T-helper 2 cell (primary cell): ENCODE results near the gene PWWP2B.
A peak's percentile ranks its signal among the peaks of the same experiment; 100 is the strongest.

ENCODE experiments used
- DNase-seq, 5 experiments: peaks; one replicate each; pipeline versions ENCODE4 v3.0.0 to v3.0.0-alpha.2; 2012 to 2022
- total RNA-seq, 2 donors: gene quantifications; one replicate each; lab custom pipeline; 2026; lab: John Stamatoyannopoulos, UW

The PWWP2B gene
- 7.7 to 23.4 reads per million in 2 donors for total RNA-seq

DNA sequence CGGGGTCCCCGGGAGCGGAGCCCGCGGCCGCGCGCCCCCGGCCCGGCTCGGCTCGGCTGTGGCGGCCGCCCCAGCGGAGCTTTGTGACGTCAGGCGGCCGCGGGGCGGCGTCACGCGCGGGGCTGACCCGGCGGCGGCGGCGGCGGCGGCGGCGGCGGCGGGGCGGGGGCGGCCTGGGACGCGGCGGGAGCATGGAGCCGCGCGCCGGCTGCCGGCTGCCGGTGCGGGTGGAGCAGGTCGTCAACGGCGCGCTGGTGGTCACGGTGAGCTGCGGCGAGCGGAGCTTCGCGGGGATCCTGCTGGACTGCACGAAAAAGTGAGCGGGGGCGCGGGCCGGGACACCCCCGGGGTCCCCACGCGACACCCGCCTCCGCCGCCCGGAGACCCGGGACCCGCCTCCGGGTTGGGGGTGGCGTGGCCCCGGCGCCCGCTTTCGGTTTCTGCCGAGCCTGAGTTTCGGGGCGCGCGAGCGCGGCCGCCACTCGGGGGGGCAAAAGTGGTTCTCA is at the start of gene PWWP2B:
Gene PWWP2B, plus strand, starts transcription at position 165 of the 506 bp plus-strand sequence. Its CDS starts 27 bp downstream, at position 192.
- DNase-seq: peak; percentile 32 to 60 (median 53)

GRCh38 chr10:132347211-132347930 is 49.6 kb upstream of the PWWP2B start:
- no peak for DNase-seq

- DNase-seq: no peak
Measured at GRCh38 chr10:132347931-132348267, 49.1 kb upstream of the PWWP2B start.

GRCh38 chr10:132349766-132350165 is 47.2 kb upstream of the PWWP2B start:
- no peak for DNase-seq

DNA sequence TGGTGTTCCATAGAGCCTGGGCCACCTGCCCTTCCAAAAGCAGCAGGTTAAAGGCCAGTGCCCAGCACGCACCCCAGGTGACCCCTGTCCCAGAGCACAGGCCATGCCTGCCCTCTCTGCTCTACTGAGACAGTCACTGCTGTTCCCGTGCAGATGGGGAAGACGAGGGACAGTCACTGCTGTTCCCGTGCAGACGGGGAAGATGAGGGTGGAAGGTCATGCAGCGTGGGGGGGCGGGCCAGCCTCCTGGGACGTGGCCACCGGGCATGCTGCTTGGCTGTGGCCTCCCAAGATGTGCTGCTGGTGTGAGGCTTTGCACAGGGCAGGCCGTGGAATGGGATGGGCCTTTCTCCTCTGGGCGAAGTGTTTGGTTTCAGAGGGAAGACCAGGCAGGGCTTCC is 46.6 kb upstream of the PWWP2B start:
- no peak for DNase-seq

GRCh38 chr10:132350946-132351345 is 46.1 kb upstream of the PWWP2B start:
- DNase-seq: no peak

GRCh38 chr10:132351611-132352010 is 45.4 kb upstream of the PWWP2B start:
- DNase-seq: no peak

DNA sequence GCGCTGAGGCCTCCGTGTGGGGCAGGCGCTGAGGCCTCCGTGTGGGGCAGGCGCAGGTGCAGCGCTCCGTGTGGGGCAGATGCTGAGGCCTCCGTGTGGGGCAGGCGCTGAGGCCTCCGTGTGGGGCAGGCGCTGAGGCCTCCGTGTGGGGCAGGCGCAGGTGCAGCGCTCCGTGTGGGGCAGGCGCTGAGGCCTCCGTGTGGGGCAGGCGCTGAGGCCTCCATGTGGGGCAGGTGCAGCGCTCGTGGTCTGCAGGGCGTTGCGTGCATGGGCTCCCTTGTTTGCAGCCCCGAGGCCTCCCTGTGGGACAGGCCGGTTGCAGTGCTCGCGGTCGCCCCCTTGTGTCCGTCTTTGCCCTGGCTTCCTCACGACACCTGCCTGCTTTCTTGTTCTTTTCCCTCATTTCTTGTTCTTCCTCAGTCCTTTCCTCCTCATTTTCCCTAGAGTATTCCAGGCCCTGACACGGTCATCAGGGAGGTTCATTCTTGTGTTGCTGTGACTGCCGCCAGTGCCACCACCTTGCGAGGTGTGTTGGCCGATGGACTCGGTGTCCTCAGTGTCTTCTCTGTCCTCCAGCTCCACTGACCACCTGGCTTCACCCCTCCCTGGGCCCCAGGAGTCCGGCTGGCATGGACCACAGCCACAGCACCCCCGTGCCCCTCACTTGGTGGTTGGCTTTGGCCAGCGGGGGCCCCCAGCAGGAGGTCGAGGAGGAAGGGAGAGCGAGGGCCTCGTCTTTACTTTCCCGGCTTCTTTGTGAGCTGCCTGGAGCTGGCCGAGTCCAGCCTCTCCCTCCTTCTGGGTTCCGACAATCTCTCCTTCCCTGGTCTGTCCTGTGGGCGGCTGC is 44.3 kb upstream of the PWWP2B start:
- peak; percentile 40 to 65 (median 58) for DNase-seq

DNA sequence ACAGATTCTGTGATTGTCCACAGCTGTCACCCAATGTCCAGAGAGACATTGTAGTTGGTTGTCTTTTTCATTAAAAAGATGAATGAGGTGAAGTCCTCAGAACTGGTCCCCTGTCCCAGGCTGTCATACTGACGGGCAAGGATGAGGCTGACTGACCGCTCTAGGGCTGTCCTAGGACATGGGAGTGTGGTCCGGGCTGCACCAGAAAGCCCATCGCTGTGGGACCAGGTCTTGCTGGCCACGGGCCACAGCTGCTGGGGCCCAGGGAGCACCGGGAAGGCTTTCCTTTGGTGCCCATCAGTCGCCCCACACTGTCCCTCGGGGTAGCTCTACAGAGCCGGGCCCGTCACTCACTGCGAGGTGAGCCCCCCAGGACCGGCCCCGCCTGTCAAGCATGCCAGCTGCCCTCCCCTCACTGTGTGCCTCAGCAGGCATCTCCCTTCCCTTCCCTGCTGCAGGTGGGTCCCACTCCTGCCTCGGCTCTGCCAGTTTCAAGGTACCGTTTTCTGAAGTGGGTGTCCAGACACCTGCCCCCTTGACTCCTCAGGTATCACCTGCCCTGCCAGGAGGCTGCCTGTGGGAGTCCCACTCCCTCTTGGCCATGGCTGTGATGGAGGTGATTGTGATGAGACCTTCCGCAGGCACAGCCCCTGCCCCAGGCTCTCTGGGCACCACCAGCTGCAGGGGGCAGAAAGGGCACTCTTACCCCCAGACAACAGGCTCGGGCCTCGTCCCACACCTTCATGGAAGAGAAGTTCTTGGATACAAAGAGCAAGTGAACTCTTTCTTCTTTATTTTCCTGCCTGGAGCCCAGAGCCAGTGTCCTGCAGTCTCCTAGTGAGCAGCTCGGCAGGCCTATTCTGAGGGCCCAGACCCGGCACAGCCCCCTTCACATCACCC is 43.3 kb upstream of the PWWP2B start:
- DNase-seq: no peak

- no peak for DNase-seq
Measured at GRCh38 chr10:132354356-132355094, 42.5 kb upstream of the PWWP2B start.

GRCh38 chr10:132355297-132355696 is 41.7 kb upstream of the PWWP2B start:
- DNase-seq: no peak

DNA sequence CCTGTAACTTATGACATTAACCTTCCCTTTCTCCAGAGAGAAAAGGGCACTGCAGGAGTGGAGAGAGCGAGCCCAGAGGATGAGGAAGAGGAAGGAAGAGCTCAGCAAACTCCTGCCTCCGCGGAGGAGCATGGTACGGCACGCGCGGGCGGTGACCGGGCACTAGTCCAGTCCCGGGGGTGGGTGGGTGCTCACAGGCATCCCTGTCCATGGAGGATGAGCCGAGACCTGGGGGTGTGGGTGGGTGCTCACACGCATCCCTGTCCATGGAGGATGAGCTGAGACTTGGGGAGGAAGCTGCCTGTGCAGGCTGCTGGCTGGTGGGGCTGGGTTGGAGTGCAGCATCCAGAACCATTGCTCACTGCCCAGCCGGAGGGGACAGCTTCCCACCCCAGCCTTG is 41.2 kb upstream of the PWWP2B start:
- no peak for DNase-seq

- DNase-seq: no peak
Measured at GRCh38 chr10:132356621-132357195, 40.3 kb upstream of the PWWP2B start.

- no peak for DNase-seq
Measured at GRCh38 chr10:132357286-132358058, 39.5 kb upstream of the PWWP2B start.

DNA sequence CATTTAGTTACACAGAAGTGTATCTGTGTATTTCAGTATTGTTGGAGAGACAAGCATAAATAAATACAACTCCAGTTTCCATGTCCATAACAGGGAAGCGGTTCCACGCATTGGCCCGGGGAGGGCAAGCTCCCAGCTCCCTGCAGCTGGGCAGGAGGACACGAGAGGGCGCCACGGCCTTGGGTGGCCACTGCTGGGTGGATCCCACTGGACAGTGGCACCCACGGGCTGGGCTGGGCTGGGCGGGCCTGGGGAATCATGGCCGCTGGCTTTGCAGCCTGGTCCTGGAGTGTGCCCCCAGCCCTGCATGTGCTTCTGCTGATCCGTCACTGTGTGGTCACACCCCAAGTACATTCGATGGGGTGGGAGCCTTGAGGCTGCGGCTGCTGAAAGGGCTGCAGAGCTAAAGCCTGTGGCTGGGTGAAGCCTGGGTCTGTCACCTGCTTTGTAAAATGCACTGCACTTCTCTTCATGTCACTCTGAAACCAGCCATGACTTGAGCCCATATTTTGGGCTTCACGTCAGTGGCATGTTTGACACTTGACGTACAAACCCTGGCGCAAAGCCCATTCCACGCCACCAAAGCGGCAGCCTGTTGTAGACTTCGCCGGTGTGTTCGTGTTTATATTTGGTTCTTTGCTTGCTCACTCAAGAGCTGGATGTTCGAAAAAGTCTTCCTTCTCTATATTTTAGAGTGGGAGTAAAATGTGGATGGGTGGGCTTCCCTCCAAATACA is 37.5 kb upstream of the PWWP2B start:
- no peak for DNase-seq

DNA sequence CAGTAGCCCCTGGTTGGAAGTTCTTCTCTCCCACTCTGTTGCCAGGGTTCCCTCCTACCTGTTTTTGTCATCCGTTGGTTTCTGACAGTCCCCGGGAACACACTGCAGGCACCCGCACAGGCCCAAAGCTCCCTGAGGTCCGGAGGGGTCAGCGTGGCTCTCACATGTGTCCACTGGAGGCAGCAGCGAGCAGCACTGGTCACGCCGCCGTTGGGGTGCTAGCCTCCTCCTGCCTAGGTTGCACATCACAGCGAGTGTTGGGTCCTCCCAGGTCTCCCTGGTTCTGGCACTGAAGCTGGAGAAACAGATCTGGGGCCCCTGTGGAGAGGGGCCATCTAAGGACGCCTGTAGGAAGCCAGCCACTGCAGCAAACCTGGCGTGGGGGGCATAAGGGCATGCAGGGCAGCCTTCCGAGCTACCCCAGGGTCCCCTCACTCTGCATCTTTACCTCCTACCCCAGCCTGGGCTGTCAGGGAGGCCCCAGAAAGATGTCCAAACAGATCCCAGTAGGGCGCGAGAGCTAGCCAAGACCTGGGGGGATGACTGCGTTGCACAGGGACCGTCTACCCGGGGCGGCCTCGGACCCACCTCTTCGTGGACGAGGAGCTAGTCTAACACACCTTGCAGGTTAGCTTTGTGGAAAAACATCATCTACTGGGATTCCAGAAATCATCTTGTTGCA is 36.1 kb upstream of the PWWP2B start:
- no peak for DNase-seq

GRCh38 chr10:132361581-132362101 is 35.4 kb upstream of the PWWP2B start:
- no peak for DNase-seq

GRCh38 chr10:132362151-132362611 is 34.8 kb upstream of the PWWP2B start:
- no peak for DNase-seq

DNA sequence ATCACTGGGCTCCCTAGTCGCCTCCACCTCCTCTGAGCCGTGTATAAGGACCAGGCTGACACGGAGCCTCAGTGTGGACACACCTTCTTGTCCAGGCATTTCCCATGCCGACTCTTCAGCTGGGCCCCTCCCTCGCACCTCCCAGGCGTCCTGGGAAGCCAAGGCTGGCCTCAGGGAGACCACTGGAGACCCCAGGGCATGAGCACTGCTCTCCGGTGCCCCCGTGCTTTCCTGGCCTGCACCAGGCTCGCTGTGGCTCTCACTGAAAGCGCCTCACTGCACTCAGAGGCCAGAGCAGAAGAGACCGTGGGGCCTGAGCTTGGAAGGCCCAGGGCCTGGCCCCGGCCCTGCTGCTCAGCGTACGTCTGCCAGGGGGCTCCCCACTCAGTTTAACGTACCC is 33.6 kb upstream of the PWWP2B start:
- DNase-seq: no peak
